GM12892 (cell line): ENCODE measurements around the gene SV2B.

Source experiments
- POLR2A ChIP-seq: IDR thresholded peaks from 2 replicates; pipeline ENCODE4 v1.6.1; 2011; ENCODE audit warnings: low read depth, low read length, control low read depth
- POLR2AphosphoS5 ChIP-seq: IDR thresholded peaks from 2 replicates; pipeline ENCODE4 v1.6.1; 2011; ENCODE audit warnings: low read depth, low read length, control low read depth
- TAF1 ChIP-seq: IDR thresholded peaks from 2 replicates; pipeline ENCODE4 v1.6.1; 2011; ENCODE audit warnings: low read depth, mild to moderate bottlenecking, control low read depth, low read length, borderline replicate concordance

GRCh38 chr15:91124132-91124531, 24.1 kb downstream of the SV2B start:
- TF ChIP-seq POLR2A (no peak), POLR2AphosphoS5 (no peak), TAF1 (no peak)
